ENCODE results near the gene NRSN2. TPM values are rescaled to one million over a fixed set of nuclear protein-coding genes. Genes with fewer than 3 reads are reported as not detected.

The NRSN2 gene
- total and polyA plus RNA-seq, 2 of the 4 experiments (the other 2 are of a cell fraction), result 9.9 to 101 TPM

DNA sequence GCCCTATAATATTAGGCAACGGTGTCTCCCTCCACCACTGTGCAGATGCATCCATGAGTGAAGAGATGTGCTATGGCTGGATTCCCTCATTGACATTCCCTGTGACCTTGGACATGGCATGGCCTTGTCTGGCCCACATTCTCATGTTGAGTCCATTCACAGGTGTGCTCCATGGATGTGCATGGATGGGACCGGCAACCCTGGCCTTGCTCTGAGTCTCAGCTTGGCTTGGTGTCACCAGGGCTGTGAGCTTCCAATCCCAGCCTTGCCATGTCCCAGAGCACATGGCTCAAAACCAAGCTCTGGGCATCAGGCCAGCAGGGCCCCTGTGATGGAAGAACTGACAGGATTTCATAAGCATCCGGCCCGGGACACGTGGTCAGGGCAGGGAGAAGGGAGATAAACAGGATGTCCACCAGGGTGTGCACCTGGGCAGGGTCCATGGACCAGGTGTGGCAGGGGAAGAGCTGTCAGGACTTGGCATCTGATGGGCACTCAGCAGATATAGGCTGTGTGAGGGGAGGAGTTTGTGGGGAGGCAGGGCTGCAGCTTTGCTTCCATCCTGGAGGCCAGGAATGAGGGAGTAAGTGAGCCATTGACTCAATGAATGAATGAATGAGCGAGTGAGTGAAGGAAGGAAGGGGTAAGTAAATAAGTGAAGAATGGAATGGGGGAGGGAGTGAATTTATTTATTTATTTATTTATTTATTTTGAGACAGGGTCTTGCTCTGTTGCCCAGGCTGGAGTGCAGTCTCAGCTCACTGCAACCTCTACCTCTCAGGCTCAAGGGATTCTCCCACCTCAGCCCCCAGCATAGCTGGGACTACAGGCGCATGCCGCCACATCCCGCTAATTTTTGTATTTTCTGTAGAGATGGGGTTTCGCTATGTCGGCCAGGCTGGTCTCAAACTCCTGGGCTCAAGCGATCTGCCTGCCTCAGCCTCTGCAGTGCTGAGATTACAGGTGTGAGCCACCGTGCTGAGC is 15.7 kb downstream of the NRSN2 start (continued):
- TF ChIP-seq, protein P1, sequence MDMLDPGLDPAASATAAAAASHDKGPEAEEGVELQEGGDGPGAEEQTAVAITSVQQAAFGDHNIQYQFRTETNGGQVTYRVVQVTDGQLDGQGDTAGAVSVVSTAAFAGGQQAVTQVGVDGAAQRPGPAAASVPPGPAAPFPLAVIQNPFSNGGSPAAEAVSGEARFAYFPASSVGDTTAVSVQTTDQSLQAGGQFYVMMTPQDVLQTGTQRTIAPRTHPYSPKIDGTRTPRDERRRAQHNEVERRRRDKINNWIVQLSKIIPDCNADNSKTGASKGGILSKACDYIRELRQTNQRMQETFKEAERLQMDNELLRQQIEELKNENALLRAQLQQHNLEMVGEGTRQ (IDR thresholded peaks at IDR 0.05; ENCODE audit: low read depth, low read length), result peak; percentile 88

Data from IMR-90 (cell line).